Epithelial cell of esophagus (primary cell): ENCODE data around the gene POR.

Experiments
- DNase-seq: peaks from one replicate; pipeline ENCODE4 v3.0.0; 2010; ENCODE audit warnings: low read depth
- H3K4me3 ChIP-seq: 2 replicates; pipeline ENCODE4 v1.5.1; 2011; ENCODE audit warnings: mild to moderate bottlenecking, low read length, control low read depth
- CTCF ChIP-seq: IDR thresholded peaks from 2 replicates; pipeline ENCODE4 v1.5.1; 2011; ENCODE audit warnings: low read depth, mild to moderate bottlenecking, low read length, control low read depth, inconsistent platforms; ENCODE audit not compliant: insufficient read depth; ENCODE audit errors: missing control alignments

Gene POR

GRCh38 chr7:75948179-75948578 is 33.2 kb downstream of the POR start:
- TF ChIP-seq CTCF, result no peak
- H3K4me3 ChIP-seq, result no peak overlapping the region
- no peak for DNase-seq

- peak; percentile 17 for DNase-seq
- no peak for TF ChIP-seq CTCF
- no peak overlapping the region for H3K4me3 ChIP-seq
Measured at GRCh38 chr7:75950111-75950681, 35.2 kb downstream of the POR start.

- peak; percentile 93 for DNase-seq
- no peak for TF ChIP-seq CTCF
- no peak overlapping the region for H3K4me3 ChIP-seq
Measured at GRCh38 chr7:75951506-75951905, 36.6 kb downstream of the POR start.

GRCh38 chr7:75953431-75953830 is 38.5 kb downstream of the POR start:
- no peak for TF ChIP-seq CTCF
- no peak overlapping the region for H3K4me3 ChIP-seq

GRCh38 chr7:75953931-75954330 is 39.0 kb downstream of the POR start:
- no peak overlapping the region for H3K4me3 ChIP-seq
- TF ChIP-seq CTCF, result no peak
- DNase-seq, result no peak

More at GRCh38 chr7:75953431-75953830, 38.5 kb downstream of the POR start:
- no peak for DNase-seq

GRCh38 chr7:75955331-75955955 is 40.5 kb downstream of the POR start:
- no peak overlapping the region for H3K4me3 ChIP-seq
- no peak for DNase-seq
- no peak for TF ChIP-seq CTCF
